Activated CD8-positive, alpha-beta memory T cell treated with anti-CD3 and anti-CD28 coated beads, Interleukin-2, amount 50 U/mL, for 1 hour (primary cell): Measurements from ENCODE around the gene CELSR1.

Experiments
- DNase-seq: peaks from one replicate; pipeline ENCODE4 v3.0.0-alpha.2; 2020; ENCODE audit errors: extremely low read depth

Gene CELSR1

GRCh38 chr22:46463435-46464227, 73.8 kb downstream of the CELSR1 start:
- no peak for DNase-seq

- DNase-seq: no peak
Measured at GRCh38 chr22:46462726-46463371, 74.6 kb downstream of the CELSR1 start.

- DNase-seq: no peak
Measured at GRCh38 chr22:46461566-46462180, 75.7 kb downstream of the CELSR1 start.

- DNase-seq: no peak
Measured at GRCh38 chr22:46460857-46461256, 76.6 kb downstream of the CELSR1 start.

- DNase-seq: no peak
Measured at GRCh38 chr22:46459347-46460065, 77.9 kb downstream of the CELSR1 start.

- DNase-seq: no peak
Measured at GRCh38 chr22:46458525-46458924, 78.9 kb downstream of the CELSR1 start.

- no peak for DNase-seq
Measured at GRCh38 chr22:46457502-46458488, 79.6 kb downstream of the CELSR1 start.

GRCh38 chr22:46456818-46457163, 80.6 kb downstream of the CELSR1 start:
- no peak for DNase-seq

- no peak for DNase-seq
Measured at GRCh38 chr22:46455446-46455845, 82.0 kb downstream of the CELSR1 start.

GRCh38 chr22:46454504-46455269, 82.7 kb downstream of the CELSR1 start:
- no peak for DNase-seq

GRCh38 chr22:46453829-46454503, 83.5 kb downstream of the CELSR1 start:
- DNase-seq: no peak

- DNase-seq: no peak
Measured at GRCh38 chr22:46453006-46453828, 84.2 kb downstream of the CELSR1 start.

- DNase-seq: no peak
Measured at GRCh38 chr22:46452195-46453005, 85.0 kb downstream of the CELSR1 start.

- no peak for DNase-seq
Measured at GRCh38 chr22:46451741-46452140, 85.7 kb downstream of the CELSR1 start.

GRCh38 chr22:46450931-46451561, 86.4 kb downstream of the CELSR1 start:
- DNase-seq: no peak

GRCh38 chr22:46449974-46450745, 87.3 kb downstream of the CELSR1 start:
- no peak for DNase-seq
